ENCODE results near the gene GOLGA6L9.
"Not testable (repeated sequence)": the region's sequence is repeated elsewhere in the genome, so short reads cannot be mapped to it uniquely, and the experiment has no call there.

GOLGA6L9 gene

DNA sequence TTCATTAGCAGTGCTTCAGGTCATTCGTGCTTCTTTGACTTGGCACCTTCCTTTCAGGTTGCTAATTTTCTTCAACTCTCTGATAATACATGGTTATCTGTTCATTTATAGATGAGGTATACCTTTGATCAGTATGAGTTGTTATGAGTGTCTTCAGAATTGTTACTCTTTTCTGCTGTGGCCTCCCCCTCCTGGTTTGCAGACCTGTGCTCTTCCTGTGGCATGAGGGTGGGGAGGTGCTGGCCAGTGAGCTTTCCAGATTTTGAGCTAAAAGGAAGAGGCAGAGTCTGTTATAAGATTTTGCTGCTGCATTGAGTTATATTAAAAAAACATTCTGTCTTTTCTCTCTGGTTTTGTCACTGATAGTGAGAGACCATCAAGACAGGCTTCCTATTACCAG is 30.8 kb upstream of the GOLGA6L9 start:
- no peak overlapping the region for H2BK15ac ChIP-seq (ENCODE audit: low read depth, poor library complexity, severe bottlenecking)
- H3K14ac ChIP-seq (ENCODE audit: low read length in 2 of 2): no peak overlapping the region
- no peaks in the 10 kb centered on the region for H3K27me3 ChIP-seq (ENCODE audit: control insufficient read depth in 1 of 2, insufficient read depth in 1 of 2, low read length in 2 of 2)

DNA sequence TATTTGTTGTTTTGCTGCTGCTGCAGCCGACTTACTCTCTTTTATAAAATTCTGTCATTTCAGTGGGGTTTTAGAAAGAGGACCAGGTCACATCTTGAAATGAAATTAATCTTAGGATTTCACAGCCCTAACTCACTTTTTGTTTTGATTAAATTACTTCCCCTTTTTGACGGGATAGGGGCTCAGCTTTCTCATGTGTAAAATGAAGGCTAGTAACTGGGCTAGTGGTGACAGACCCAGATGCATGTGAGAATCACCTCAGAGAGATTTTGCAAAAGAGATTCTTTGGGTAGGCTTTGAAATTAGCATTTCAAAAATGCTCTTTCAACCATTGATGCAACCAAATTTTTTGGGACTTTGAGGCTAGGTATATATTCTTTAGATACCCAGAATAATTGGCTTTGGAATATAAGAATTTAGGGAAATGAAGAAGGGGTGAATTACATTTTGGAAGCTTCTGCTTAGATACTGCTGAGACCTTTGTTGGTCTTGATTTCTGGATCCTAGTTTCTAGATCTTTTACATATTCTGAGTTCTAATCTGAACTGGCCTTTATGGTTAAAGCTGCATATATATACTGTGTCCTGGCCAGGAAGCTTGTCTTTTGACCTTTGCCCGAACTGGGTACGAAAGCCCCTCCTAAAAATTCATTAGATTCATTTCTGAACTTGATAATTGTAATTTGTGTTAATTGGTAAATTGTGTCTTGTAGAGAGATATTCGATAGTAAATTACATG is 30.1 kb upstream of the GOLGA6L9 start:
- not testable (repeated sequence) for H3K4me1 ChIP-seq (ENCODE audit: control insufficient read depth, insufficient read depth, low read depth, low read length); H3K23ac ChIP-seq (ENCODE audit: low read length in 2 of 2); H2BK12ac ChIP-seq (ENCODE audit: low read length in 2 of 2); H3K18ac ChIP-seq (ENCODE audit: low read depth in 1 of 2, low read length in 2 of 2); H2BK5ac ChIP-seq (ENCODE audit: low read depth, low read length, poor library complexity, severe bottlenecking); H4K91ac ChIP-seq (ENCODE audit: low read length); H4K8ac ChIP-seq (ENCODE audit: low read length); H2AK5ac ChIP-seq (ENCODE audit: low read length, severe bottlenecking); H3K36me3 ChIP-seq (ENCODE audit: control insufficient read depth in 1 of 2, insufficient read depth in 2 of 2, low read depth in 1 of 2, low read length in 2 of 2); H3K4ac ChIP-seq (ENCODE audit: low read depth in 1 of 2, low read length in 2 of 2); H3K14ac ChIP-seq (ENCODE audit: low read length in 2 of 2); H3K9ac ChIP-seq (ENCODE audit: low read length); H2BK15ac ChIP-seq (ENCODE audit: low read depth, poor library complexity, severe bottlenecking); DNase-seq; H2AFZ ChIP-seq (ENCODE audit: low read depth, low read length); H3K27me3 ChIP-seq (ENCODE audit: control insufficient read depth in 1 of 2, insufficient read depth in 1 of 2, low read length in 2 of 2); H3K79me1 ChIP-seq (replicated peaks; ENCODE audit: low read length, poor library complexity, severe bottlenecking); H3K9me3 ChIP-seq (ENCODE audit: control insufficient read depth, low read length); H3K4me2 ChIP-seq (ENCODE audit: low read length, poor library complexity, severe bottlenecking); H2BK120ac ChIP-seq (ENCODE audit: low read depth, low read length); H3K4me3 ChIP-seq (ENCODE audit: insufficient read depth in 1 of 2, low read depth in 1 of 2, low read length in 2 of 2); H3K27ac ChIP-seq (ENCODE audit: low read length, poor library complexity, severe bottlenecking)
- 88% methylated on average over 4 of the region's 5 CpGs for WGBS

More for the DNA sequence above, 30.8 kb upstream of the GOLGA6L9 start:
- no CpG with 5 or more reads among the region's 1 CpG for WGBS
- no peak overlapping the region for H2BK120ac ChIP-seq (ENCODE audit: low read depth, low read length)
- no peak overlapping the region for H3K18ac ChIP-seq (ENCODE audit: low read depth in 1 of 2, low read length in 2 of 2)
- H3K9ac ChIP-seq (ENCODE audit: low read length): no peak overlapping the region
- no peaks in the 10 kb centered on the region for H3K36me3 ChIP-seq (ENCODE audit: control insufficient read depth in 1 of 2, insufficient read depth in 2 of 2, low read depth in 1 of 2, low read length in 2 of 2)
- no peak overlapping the region for H2AFZ ChIP-seq (ENCODE audit: low read depth, low read length)
- no peak overlapping the region for H3K23ac ChIP-seq (ENCODE audit: low read length in 2 of 2)
- no peak overlapping the region for H4K91ac ChIP-seq (ENCODE audit: low read length)
- DNase-seq: no peak
- no peak overlapping the region for H3K4ac ChIP-seq (ENCODE audit: low read depth in 1 of 2, low read length in 2 of 2)
- no peak overlapping the region for H2AK5ac ChIP-seq (ENCODE audit: low read length, severe bottlenecking)
- H2BK5ac ChIP-seq (ENCODE audit: low read depth, low read length, poor library complexity, severe bottlenecking): no peak overlapping the region
- no peak overlapping the region for H4K8ac ChIP-seq (ENCODE audit: low read length)
- no peak overlapping the region for H3K27ac ChIP-seq (ENCODE audit: low read length, poor library complexity, severe bottlenecking)
- H3K4me3 ChIP-seq (ENCODE audit: insufficient read depth in 1 of 2, low read depth in 1 of 2, low read length in 2 of 2): no peak overlapping the region
- H3K9me3 ChIP-seq (ENCODE audit: control insufficient read depth, low read length): peaks cover 3% of the 10 kb centered on the region
- H2BK12ac ChIP-seq (ENCODE audit: low read length in 2 of 2): no peak overlapping the region
- no peak overlapping the region for H3K4me2 ChIP-seq (ENCODE audit: low read length, poor library complexity, severe bottlenecking)
- H3K4me1 ChIP-seq (ENCODE audit: control insufficient read depth, insufficient read depth, low read depth, low read length): no peaks in the 10 kb centered on the region
- peaks cover 3% of the 10 kb centered on the region for H3K79me1 ChIP-seq (replicated peaks; ENCODE audit: low read length, poor library complexity, severe bottlenecking)

DNA sequence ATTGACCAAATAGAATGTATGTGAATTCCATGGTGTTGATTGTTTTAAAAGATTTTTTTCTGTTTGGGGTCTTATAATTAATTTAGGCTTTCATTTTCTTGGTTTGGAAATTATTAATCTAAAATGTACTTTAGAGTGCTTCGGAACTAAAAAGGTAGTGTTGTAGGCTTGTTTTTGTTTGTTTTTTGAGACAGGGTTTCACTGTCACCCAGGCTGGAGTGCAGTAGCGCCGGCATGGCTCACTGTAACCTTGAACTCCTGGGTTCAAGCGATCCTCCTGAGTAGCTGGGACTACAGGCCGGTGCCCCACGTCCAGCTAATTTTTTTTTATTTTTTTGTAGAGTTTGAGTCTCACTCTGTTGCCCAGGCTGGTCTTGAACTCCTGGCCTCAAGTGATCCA is 27.7 kb upstream of the GOLGA6L9 start:
- H3K27ac ChIP-seq (ENCODE audit: low read length, poor library complexity, severe bottlenecking); H3K4me2 ChIP-seq (ENCODE audit: low read length, poor library complexity, severe bottlenecking); DNase-seq; H3K9me3 ChIP-seq (ENCODE audit: control insufficient read depth, low read length); H2BK120ac ChIP-seq (ENCODE audit: low read depth, low read length); H3K18ac ChIP-seq (ENCODE audit: low read depth in 1 of 2, low read length in 2 of 2); H3K23ac ChIP-seq (ENCODE audit: low read length in 2 of 2); H3K9ac ChIP-seq (ENCODE audit: low read length); H2BK15ac ChIP-seq (ENCODE audit: low read depth, poor library complexity, severe bottlenecking); H3K14ac ChIP-seq (ENCODE audit: low read length in 2 of 2); H2BK5ac ChIP-seq (ENCODE audit: low read depth, low read length, poor library complexity, severe bottlenecking); H3K4me1 ChIP-seq (ENCODE audit: control insufficient read depth, insufficient read depth, low read depth, low read length); H3K4me3 ChIP-seq (ENCODE audit: insufficient read depth in 1 of 2, low read depth in 1 of 2, low read length in 2 of 2); H3K27me3 ChIP-seq (ENCODE audit: control insufficient read depth in 1 of 2, insufficient read depth in 1 of 2, low read length in 2 of 2); H2AK5ac ChIP-seq (ENCODE audit: low read length, severe bottlenecking); H4K91ac ChIP-seq (ENCODE audit: low read length); H2BK12ac ChIP-seq (ENCODE audit: low read length in 2 of 2); H3K79me1 ChIP-seq (replicated peaks; ENCODE audit: low read length, poor library complexity, severe bottlenecking); H2AFZ ChIP-seq (ENCODE audit: low read depth, low read length); H3K4ac ChIP-seq (ENCODE audit: low read depth in 1 of 2, low read length in 2 of 2); H4K8ac ChIP-seq (ENCODE audit: low read length); H3K36me3 ChIP-seq (ENCODE audit: control insufficient read depth in 1 of 2, insufficient read depth in 2 of 2, low read depth in 1 of 2, low read length in 2 of 2): not testable (repeated sequence)
- 98% methylated on average over 5 of the region's 6 CpGs for WGBS

DNA sequence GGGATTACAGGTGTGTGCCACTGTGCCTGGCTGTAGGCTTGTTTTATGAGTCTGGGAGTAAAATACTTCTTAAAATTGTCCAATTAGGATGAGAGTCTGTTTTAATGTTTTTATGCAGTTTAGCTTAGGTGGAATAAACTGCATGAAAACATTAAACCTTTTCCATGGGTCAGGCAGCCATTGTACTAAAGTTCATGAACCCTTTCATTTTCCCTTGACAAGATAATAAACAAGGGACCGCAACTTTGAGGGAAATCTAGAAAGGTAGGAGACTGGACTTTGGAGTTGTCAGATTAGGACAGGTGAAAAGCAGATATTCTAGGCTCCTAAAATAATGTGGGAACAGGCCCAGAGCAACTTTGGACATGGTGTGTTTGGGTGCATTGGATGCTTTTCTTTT is 27.3 kb upstream of the GOLGA6L9 start:
- H2AFZ ChIP-seq (ENCODE audit: low read depth, low read length); H2BK12ac ChIP-seq (ENCODE audit: low read length in 2 of 2); H3K9ac ChIP-seq (ENCODE audit: low read length); H3K14ac ChIP-seq (ENCODE audit: low read length in 2 of 2); H3K4me1 ChIP-seq (ENCODE audit: control insufficient read depth, insufficient read depth, low read depth, low read length); H3K23ac ChIP-seq (ENCODE audit: low read length in 2 of 2); H2BK15ac ChIP-seq (ENCODE audit: low read depth, poor library complexity, severe bottlenecking); H4K91ac ChIP-seq (ENCODE audit: low read length); H3K27ac ChIP-seq (ENCODE audit: low read length, poor library complexity, severe bottlenecking); H3K4me2 ChIP-seq (ENCODE audit: low read length, poor library complexity, severe bottlenecking); H3K27me3 ChIP-seq (ENCODE audit: control insufficient read depth in 1 of 2, insufficient read depth in 1 of 2, low read length in 2 of 2); H3K4me3 ChIP-seq (ENCODE audit: insufficient read depth in 1 of 2, low read depth in 1 of 2, low read length in 2 of 2); H3K18ac ChIP-seq (ENCODE audit: low read depth in 1 of 2, low read length in 2 of 2); H2BK5ac ChIP-seq (ENCODE audit: low read depth, low read length, poor library complexity, severe bottlenecking); H3K4ac ChIP-seq (ENCODE audit: low read depth in 1 of 2, low read length in 2 of 2); H3K9me3 ChIP-seq (ENCODE audit: control insufficient read depth, low read length); H3K36me3 ChIP-seq (ENCODE audit: control insufficient read depth in 1 of 2, insufficient read depth in 2 of 2, low read depth in 1 of 2, low read length in 2 of 2); H2BK120ac ChIP-seq (ENCODE audit: low read depth, low read length); H2AK5ac ChIP-seq (ENCODE audit: low read length, severe bottlenecking); DNase-seq; H3K79me1 ChIP-seq (replicated peaks; ENCODE audit: low read length, poor library complexity, severe bottlenecking); H4K8ac ChIP-seq (ENCODE audit: low read length): not testable (repeated sequence)
- WGBS: 100% methylated on average over 1 of the region's 1 CpG
